ENCODE measurements around the gene HOXA2. TPM values are rescaled to one million over a fixed set of nuclear protein-coding genes. Genes with fewer than 3 reads are reported as not detected.

The HOXA2 gene
- total and polyA plus RNA-seq, 2 of the 8 experiments (the other 6 are each of a cell fraction or from before 2014, with no cell fraction given) = not detected

GRCh38 chr7:27150568-27151340 is 48.3 kb upstream of the HOXA2 start (continued):
- TF ChIP-seq CBX5 (IDR thresholded peaks at IDR 0.05; ENCODE audit: low read depth, low read length) = no peak
- peak; percentile 23 for TF ChIP-seq MAX (IDR thresholded peaks at IDR 0.05)
- no peak for TF ChIP-seq SP1 (IDR thresholded peaks at IDR 0.05; ENCODE audit: low read depth, low read length)
- TF ChIP-seq BCL11A (IDR thresholded peaks at IDR 0.05; ENCODE audit: low read depth in 2 of 2, low read length in 2 of 2) = no peak
- TF ChIP-seq BRCA1 (IDR thresholded peaks at IDR 0.05; ENCODE audit: low read depth, low read length) = no peak
- no peak for TF ChIP-seq EP300 (IDR thresholded peaks at IDR 0.05; ENCODE audit: borderline replicate concordance in 1 of 2, low read depth in 2 of 2, low read length in 2 of 2)
- peak; percentile 8 for TF ChIP-seq NANOG (IDR thresholded peaks at IDR 0.05; ENCODE audit: insufficient read depth, low read depth, low read length, poor library complexity, severe bottlenecking)
- no peak for TF ChIP-seq RBBP5 (IDR thresholded peaks at IDR 0.05; ENCODE audit: borderline replicate concordance, low read depth, low read length)
- no peak for TF ChIP-seq CEBPB (IDR thresholded peaks at IDR 0.05; ENCODE audit: low read depth, low read length)
- TF ChIP-seq HDAC2 (IDR thresholded peaks at IDR 0.05; ENCODE audit: borderline replicate concordance in 1 of 2, low read depth in 2 of 2, low read length in 2 of 2) = no peak
- TF ChIP-seq CREB1 (IDR thresholded peaks at IDR 0.05) = peak; percentile 36; the same call in 1 of the 2 replicates
- no peak for TF ChIP-seq POU5F1 (IDR thresholded peaks at IDR 0.05; ENCODE audit: low read depth, low read length)
- TF ChIP-seq YY1 (IDR thresholded peaks at IDR 0.05; ENCODE audit: low read depth, low read length) = peak; percentile 53; the same call in 1 of the 2 replicates
- TF ChIP-seq ATF3 (IDR thresholded peaks at IDR 0.05; ENCODE audit: insufficient read depth, low read depth, low read length) = no peak
- TF ChIP-seq GABPA (IDR thresholded peaks at IDR 0.05; ENCODE audit: borderline replicate concordance, insufficient read depth, low read length) = 0 out of 2 replicates have a peak, but pooled peaks have one; percentile 17
- no peak for TF ChIP-seq KDM4A (IDR thresholded peaks at IDR 0.05; ENCODE audit: low read depth, low read length, severe bottlenecking)
- TF ChIP-seq ATF2 (IDR thresholded peaks at IDR 0.05; ENCODE audit: low read length) = no peak
- no peak for TF ChIP-seq HDAC6 (IDR thresholded peaks at IDR 0.05; ENCODE audit: low read depth, low read length)
- TF ChIP-seq RNF2 (IDR thresholded peaks at IDR 0.05; ENCODE audit: borderline replicate concordance, low read depth, low read length, missing control alignments, poor library complexity, severe bottlenecking) = no peak
- TF ChIP-seq TCF12 (IDR thresholded peaks at IDR 0.05; ENCODE audit: low read depth, low read length) = peak; percentile 69; the same call in 1 of the 2 replicates
